PC-3 (cell line): Measurements from ENCODE around the gene PPP1R9B. TPM values are rescaled to one million over a fixed set of nuclear protein-coding genes. Genes with fewer than 3 reads are reported as not detected.

ENCODE experiments used
- ATAC-seq: fragments of 200-7000 bp; cut with Tn5 transposase; 2 replicates; pipeline ENCODE4 v1.9.1; 2020; ENCODE audit warnings: mild to moderate bottlenecking, moderate library complexity
- BruUV-seq: library from RNA; stranded (reverse); fragments of 400-500 nt; replicated peaks from 2 replicates; lab custom pipeline; 2021; lab: Mats Ljungman, UMichigan
- CTCF ChIA-PET: fragments of 300-600 bp; sonication (Branson Sonifier 250); formaldehyde crosslinking; loops from one replicate; lab custom pipeline; 2022; ENCODE audit warnings: antibody characterized with exemption; lab: Charles Lee
- POLR2A ChIA-PET: fragments of 300-600 bp; sonication (Branson Sonifier 250); formaldehyde crosslinking; loops from one replicate; lab custom pipeline; 2022; ENCODE audit warnings: antibody characterized with exemption; ENCODE audit not compliant: unreplicated experiment; lab: Charles Lee
- DNase-seq: peaks from one replicate; pipeline ENCODE4 v3.0.0-alpha.2; 2015
- H2AFZ ChIP-seq: fragments of 300-600 bp; sonication (generic); 2 replicates; pipeline ENCODE4 v1.6.0; 2016; ENCODE audit warnings: antibody characterized with exemption, low read length
- H3F3A ChIP-seq: fragments of 300-600 bp; sonication (generic); one replicate; pipeline ENCODE4 v1.6.0; 2017; ENCODE audit warnings: antibody characterized with exemption, low read length, control low read depth, mild to moderate bottlenecking; ENCODE audit not compliant: unreplicated experiment
- H3K27ac ChIP-seq: fragments of 300-600 bp; sonication (generic); 2 replicates; pipeline ENCODE4 v1.5.1; 2016; ENCODE audit warnings: mild to moderate bottlenecking, low read length
- H3K27me3 ChIP-seq: fragments of 300-600 bp; sonication (generic); 2 replicates; pipeline ENCODE4 v1.6.1; 2016; ENCODE audit warnings: low read length, mixed read lengths
- H3K36me3 ChIP-seq: fragments of 300-600 bp; sonication (generic); 2 replicates; pipeline ENCODE4 v1.6.1; 2016; ENCODE audit warnings: low read depth, mixed run types, low read length, mixed read lengths
- H3K4me1 ChIP-seq: fragments of 300-600 bp; sonication (generic); 2 replicates; pipeline ENCODE4 v1.5.1; 2016; ENCODE audit warnings: low read length; ENCODE audit not compliant: insufficient read depth
- H3K4me2 ChIP-seq: fragments of 300-600 bp; sonication (generic); 2 replicates; pipeline ENCODE4 v1.6.0; 2016; ENCODE audit warnings: low read length
- H3K4me3 ChIP-seq: fragments of 300-600 bp; sonication (generic); 2 replicates; pipeline ENCODE4 v1.5.1; 2016; ENCODE audit warnings: mild to moderate bottlenecking, low read length, mixed read lengths
- H3K79me2 ChIP-seq: fragments of 300-600 bp; sonication (generic); 2 replicates; pipeline ENCODE4 v1.6.1; 2017; ENCODE audit warnings: low read length, mixed read lengths
- H3K9ac ChIP-seq: fragments of 300-600 bp; sonication (generic); 2 replicates; pipeline ENCODE4 v1.6.0; 2016; ENCODE audit warnings: mild to moderate bottlenecking, low read length
- H3K9me2 ChIP-seq: fragments of 300-600 bp; sonication (generic); replicated peaks from 2 replicates; pipeline ENCODE4 v1.6.1; 2016; ENCODE audit warnings: mixed run types, low read length, mixed read lengths
- H3K9me3 ChIP-seq: fragments of 300-600 bp; sonication (generic); 2 replicates; pipeline ENCODE4 v1.6.1; 2016; ENCODE audit warnings: low read length, mixed read lengths
- H4K20me1 ChIP-seq: fragments of 300-600 bp; sonication (generic); 2 replicates; pipeline ENCODE4 v1.6.1; 2016; ENCODE audit warnings: low read length, mixed read lengths
- CTCF ChIP-seq: fragments of 300-600 bp; sonication (generic); conservative IDR thresholded peaks from 2 replicates; pipeline ENCODE4 v1.5.1; 2017; ENCODE audit warnings: antibody characterized with exemption, low read depth, mild to moderate bottlenecking, low read length
- EZH2 ChIP-seq: fragments of 300-600 bp; sonication (generic); IDR thresholded peaks from one replicate; pipeline ENCODE4 v1.6.1; 2017; ENCODE audit warnings: antibody characterized with exemption, mild to moderate bottlenecking, low read length; ENCODE audit not compliant: unreplicated experiment
- EZH2phosphoT487 ChIP-seq: fragments of 300-600 bp; sonication (generic); IDR thresholded peaks from 2 replicates; pipeline ENCODE4 v1.6.1; 2018; ENCODE audit warnings: mild to moderate bottlenecking, antibody characterized with exemption, low read length, borderline replicate concordance
- intact Hi-C: fragments of 100-400 bp; cut with micrococcal nuclease; formaldehyde crosslinking; loops from 2 replicates; pipeline ENCODE4 v1.9.0; 2023
- total RNA-seq: library from RNA; depleted of rRNA; stranded (reverse); fragments of >200 nt; gene quantifications from 2 replicates; pipeline ENCODE4 v1.2.3, GENCODE V29; 2014

Gene PPP1R9B
- total RNA-seq, 1 experiment from 2014 or later, result 67.7 TPM

GRCh38 chr17:50164697-50164988 is 14.2 kb upstream of the PPP1R9B start:
- Histone ChIP-seq H3K27ac (no peak overlapping the region), H3K4me2 (no peak overlapping the region), H3K36me3 (no peaks in the 10 kb centered on the region), H3K79me2 (no peaks in the 10 kb centered on the region), H3F3A (no peaks in the 10 kb centered on the region), H2AFZ (no peak overlapping the region), H3K9me2 (no peaks in the 10 kb centered on the region), H4K20me1 (no peaks in the 10 kb centered on the region), H3K9me3 (no peaks in the 10 kb centered on the region), H3K9ac (no peak overlapping the region), H3K27me3 (no peaks in the 10 kb centered on the region), H3K4me3 (no peak overlapping the region), H3K4me1 (peaks cover 19% of the 10 kb centered on the region)
- ChIA-PET POLR2A (no interaction called here), CTCF (interaction anchor here (0.7 kb wide), 1 partner anchor 45 kb away, joined by 3 read pairs; no protein-coding TSS in a partner anchor)
- intact Hi-C loops, result no loop called here
- DNase-seq (no peak), ATAC-seq (no peak)
- no TSS peak for BruUV-seq
- TF ChIP-seq EZH2phosphoT487 (no peak), EZH2 (no peak), CTCF (no peak)

- TF ChIP-seq EZH2phosphoT487, result no peak
- no peak for TF ChIP-seq EZH2
- DNase-seq, result no peak
- no peaks in the 10 kb centered on the region for H3K36me3 ChIP-seq
- H3K79me2 ChIP-seq, result no peaks in the 10 kb centered on the region
- H3K4me2 ChIP-seq, result no peak overlapping the region
- H3K9ac ChIP-seq, result no peak overlapping the region
- H3K27me3 ChIP-seq, result no peaks in the 10 kb centered on the region
- ChIA-PET CTCF (no interaction called here), POLR2A (no interaction called here)
- H2AFZ ChIP-seq, result no peak overlapping the region
- no peak overlapping the region for H3K27ac ChIP-seq
- intact Hi-C loops, result no loop called here
- no peaks in the 10 kb centered on the region for H3F3A ChIP-seq
- H3K4me3 ChIP-seq, result no peak overlapping the region
- no peak for ATAC-seq
- no TSS peak for BruUV-seq
- H3K9me3 ChIP-seq, result no peaks in the 10 kb centered on the region
- H3K9me2 ChIP-seq, result no peaks in the 10 kb centered on the region
- peaks cover 14% of the 10 kb centered on the region for H3K4me1 ChIP-seq
- no peaks in the 10 kb centered on the region for H4K20me1 ChIP-seq
Measured at GRCh38 chr17:50163843-50164696, 13.6 kb upstream of the PPP1R9B start.

- Histone ChIP-seq H3K4me1 (peaks cover 11% of the 10 kb centered on the region), H3K36me3 (no peaks in the 10 kb centered on the region), H3K9me3 (no peaks in the 10 kb centered on the region), H3F3A (no peaks in the 10 kb centered on the region), H3K27me3 (no peaks in the 10 kb centered on the region), H3K79me2 (no peaks in the 10 kb centered on the region), H3K9me2 (no peaks in the 10 kb centered on the region), H3K9ac (no peak overlapping the region), H4K20me1 (no peaks in the 10 kb centered on the region), H3K4me2 (no peak overlapping the region), H3K4me3 (no peak overlapping the region), H2AFZ (no peak overlapping the region), H3K27ac (no peak overlapping the region)
- no peak for ATAC-seq
- TF ChIP-seq EZH2 (no peak), EZH2phosphoT487 (no peak), CTCF (no peak)
- POLR2A ChIA-PET, result no interaction called here
- no TSS peak for BruUV-seq
- intact Hi-C loops, result no loop called here
- no peak for DNase-seq
- CTCF ChIA-PET, result interaction anchor here (0.5 kb wide), 1 partner anchor 102 kb away, joined by 6 read pairs; no protein-coding TSS in a partner anchor
Measured at GRCh38 chr17:50162466-50163254, 12.2 kb upstream of the PPP1R9B start.
